Transverse colon (tissue), 4 donors: Measurements from ENCODE around the gene CCDC141.

ENCODE experiments used
- CTCF ChIP-seq, 5 experiments: fragments of 200-600 bp in 3 of 5; fragments of 450-650 bp in 2 of 5; sonication (generic) in 3 of 5; IDR thresholded peaks; 1 replicate in 2 of 5; 2 replicates in 3 of 5; pipeline ENCODE4 v1.5.1; 2016 to 2017; ENCODE audit warnings: antibody characterized with exemption in 5 of 5, inconsistent platforms in 3 of 5, mild to moderate bottlenecking in 2 of 5, moderate library complexity in 1 of 5
- EP300 ChIP-seq: sonication (generic); formaldehyde crosslinking; IDR thresholded peaks from one replicate; pipeline ENCODE4 v1.6.1; 2017; ENCODE audit warnings: antibody characterized with exemption, low read depth
- POLR2A ChIP-seq: fragments of 450-650 bp; IDR thresholded peaks from one replicate; pipeline ENCODE4 v1.6.1; 2016; ENCODE audit warnings: antibody characterized with exemption, mild to moderate bottlenecking, moderate library complexity
- POLR2AphosphoS5 ChIP-seq, 3 donors: sonication (generic); formaldehyde crosslinking; IDR thresholded peaks; one replicate each; pipeline ENCODE4 v1.6.1; 2016; ENCODE audit warnings: antibody characterized with exemption in 3 of 3

DNA sequence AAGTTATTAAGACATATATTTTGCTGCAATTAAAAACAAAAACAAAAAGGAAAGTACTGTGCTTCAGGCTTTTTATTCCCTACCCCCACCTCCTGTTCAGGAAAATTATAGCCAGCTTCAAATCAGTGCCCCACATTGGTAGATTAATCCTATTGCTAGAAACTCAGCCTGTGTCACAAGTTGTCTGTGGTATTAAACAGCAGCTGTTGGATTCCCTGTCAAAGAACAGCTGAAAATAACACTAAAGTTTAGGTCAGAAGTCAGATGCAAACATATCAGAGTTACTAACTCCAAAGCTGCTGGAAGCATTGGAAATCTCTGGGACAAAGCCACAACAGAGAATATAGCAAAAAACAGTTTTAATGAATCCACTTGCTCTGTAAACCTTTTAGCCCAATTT lies 818 bp upstream of the CCDC141 start:
- no peak for TF ChIP-seq CTCF (IDR thresholded peaks at IDR 0.05)
- no peak for TF ChIP-seq EP300
- TF ChIP-seq POLR2A = no peak
- no peak for TF ChIP-seq POLR2AphosphoS5 (IDR thresholded peaks at IDR 0.05)
